HG03064 (cell line): ENCODE measurements around the gene ANXA8L1.
"Not testable (repeated sequence)": the region's sequence is repeated elsewhere in the genome, so short reads cannot be mapped to it uniquely, and the experiment has no call there.

Experiments
- ATAC-seq: cut with Tn5 transposase; IDR thresholded peaks from one replicate; pipeline ENCODE4 v1.9.1; 2021; ENCODE audit warnings: low read depth; ENCODE audit not compliant: unreplicated experiment

The ANXA8L1 gene

GRCh38 chr10:46375406-46375805, at the start of gene ANXA8L1:
Gene ANXA8L1 (plus strand): TSS chr10:46375776. CDS start chr10:46375852, 76 bp downstream.
- ATAC-seq, result not testable (repeated sequence)

- no peak for ATAC-seq
Measured at GRCh38 chr10:46326066-46326465, 49.5 kb upstream of the ANXA8L1 start.

- ATAC-seq, result no peak
Measured at GRCh38 chr10:46326971-46327370, 48.6 kb upstream of the ANXA8L1 start.

GRCh38 chr10:46327685-46328084, 47.9 kb upstream of the ANXA8L1 start:
- ATAC-seq, result no peak

GRCh38 chr10:46328853-46329689, 46.5 kb upstream of the ANXA8L1 start:
- no peak for ATAC-seq

GRCh38 chr10:46329690-46330016, 45.9 kb upstream of the ANXA8L1 start:
- no peak for ATAC-seq

GRCh38 chr10:46330894-46331293, 44.7 kb upstream of the ANXA8L1 start:
- no peak for ATAC-seq

- not testable (repeated sequence) for ATAC-seq
Measured at GRCh38 chr10:46365484-46365883, 10.1 kb upstream of the ANXA8L1 start.

- not testable (repeated sequence) for ATAC-seq
Measured at GRCh38 chr10:46367209-46367608, 8.4 kb upstream of the ANXA8L1 start.

- ATAC-seq, result not testable (repeated sequence)
Measured at GRCh38 chr10:46367666-46368240, 7.8 kb upstream of the ANXA8L1 start.

- not testable (repeated sequence) for ATAC-seq
Measured at GRCh38 chr10:46368956-46369355, 6.6 kb upstream of the ANXA8L1 start.

GRCh38 chr10:46374410-46374809, 1.2 kb upstream of the ANXA8L1 start:
- not testable (repeated sequence) for ATAC-seq

- not testable (repeated sequence) for ATAC-seq
Measured at GRCh38 chr10:46377022-46377421, 1.4 kb downstream of the ANXA8L1 start.

GRCh38 chr10:46377651-46378050, 2.1 kb downstream of the ANXA8L1 start:
- not testable (repeated sequence) for ATAC-seq

- ATAC-seq, result not testable (repeated sequence)
Measured at GRCh38 chr10:46378108-46378507, 2.5 kb downstream of the ANXA8L1 start.

- not testable (repeated sequence) for ATAC-seq
Measured at GRCh38 chr10:46379233-46379848, 3.8 kb downstream of the ANXA8L1 start.

- not testable (repeated sequence) for ATAC-seq
Measured at GRCh38 chr10:46385858-46386257, 10.3 kb downstream of the ANXA8L1 start.

- ATAC-seq, result not testable (repeated sequence)
Measured at GRCh38 chr10:46386694-46387093, 11.1 kb downstream of the ANXA8L1 start.

- not testable (repeated sequence) for ATAC-seq
Measured at GRCh38 chr10:46387309-46387902, 11.8 kb downstream of the ANXA8L1 start.

GRCh38 chr10:46391422-46391821, 15.8 kb downstream of the ANXA8L1 start:
- ATAC-seq, result not testable (repeated sequence)
